HepG2 (cell line): ENCODE results near the gene LRRC42. TPM values are rescaled to one million over a fixed set of nuclear protein-coding genes. Genes with fewer than 3 reads are reported as not detected.

ENCODE experiments used
- LRRFIP1 ChIP-seq: sonication (generic); formaldehyde crosslinking; conservative IDR thresholded peaks from 2 replicates; pipeline ENCODE4 v1.4.0; 2020; ENCODE audit warnings: missing genetic modification reagents
- PAXIP1 ChIP-seq: sonication (generic); formaldehyde crosslinking; conservative IDR thresholded peaks from 2 replicates; pipeline ENCODE4 v1.4.0; 2020; ENCODE audit warnings: mild to moderate bottlenecking, missing genetic modification reagents, moderate library complexity
- PCBP2 ChIP-seq: fragments of 200-400 bp; formaldehyde crosslinking; optimal IDR thresholded peaks from 2 replicates; pipeline ENCODE3; 2018; ENCODE audit warnings: low read length, low read depth; ENCODE audit not compliant: poor library complexity, severe bottlenecking
- POLR2G ChIP-seq: fragments of 200-400 bp; formaldehyde crosslinking; IDR thresholded peaks from 2 replicates; pipeline ENCODE4 v1.6.1; 2018; ENCODE audit warnings: mild to moderate bottlenecking, low read depth, low read length, moderate library complexity
- TAF1 ChIP-seq: sonication (generic); formaldehyde crosslinking; IDR thresholded peaks from 2 replicates; pipeline ENCODE4 v1.4.0; 2020; ENCODE audit warnings: missing genetic modification reagents
- XRCC5 ChIP-seq: fragments of 200-400 bp; formaldehyde crosslinking; optimal IDR thresholded peaks from 2 replicates; pipeline ENCODE3; 2017; ENCODE audit warnings: mild to moderate bottlenecking, low read length
- ZMYM4 ChIP-seq: sonication (generic); formaldehyde crosslinking; IDR thresholded peaks from 2 replicates; pipeline ENCODE4 v1.8.1; 2023; ENCODE audit warnings: mild to moderate bottlenecking, missing genetic modification reagents
- ZNF343 ChIP-seq: sonication (generic); formaldehyde crosslinking; IDR thresholded peaks from 2 replicates; pipeline ENCODE4 v1.4.0; 2020; ENCODE audit warnings: mild to moderate bottlenecking, missing genetic modification reagents
- polyA plus RNA-seq, 8 experiments: library from polyadenylated mRNA; depleted of rRNA in 3 of 8; stranded (reverse) in 7 of 8; unstranded in 1 of 8; fragments of >200 nt; fragmentation: Illumina TruSeq in 4 of 8; extraction: Trizol in 4 of 8; gene quantifications; 2 replicates each; pipeline versions ENCODE4 v1.2.1 to v1.2.3, GENCODE V29; 2011 to 2016; ENCODE audit warnings: low read depth in 4 of 8, missing spikeins in 1 of 8, mixed read lengths in 1 of 8; ENCODE audit not compliant: insufficient read depth in 1 of 8
- total RNA-seq, 5 experiments: library from RNA; depleted of rRNA; stranded (reverse); fragments of >200 nt; fragmentation: Illumina TruSeq; extraction: Trizol; gene quantifications; 2 replicates each; pipeline ENCODE4 v1.2.3, GENCODE V29; 2016; ENCODE audit warnings: low read depth in 1 of 5

Gene LRRC42
- total and polyA plus RNA-seq, 2 of the 13 experiments (the other 11 are each of a cell fraction or from before 2014, with no cell fraction given), result 30.6 to 43.6 TPM

GRCh38 chr1:53946252-53947171 lies at the start of gene LRRC42 (continued):
- TF ChIP-seq PAXIP1 (0 out of 2 replicates have a peak, but pooled peaks have one; percentile 23), ZNF343 (CRISPR knock-in tag) (0 out of 2 replicates have a peak, but pooled peaks have one; percentile 65), LRRFIP1 (CRISPR knock-in tag) (no peak), TAF1 (CRISPR knock-in tag) (0 out of 2 replicates have a peak, but pooled peaks have one; percentile 18), XRCC5 (peak; percentile 26), PCBP2 (peak; percentile 76), POLR2G (peak; percentile 58; the same call in 1 of the 2 replicates), ZMYM4 (CRISPR knock-in tag) (peak; percentile 64; the same call in 1 of the 2 replicates)
